ENCODE measurements around the gene RANBP3. TPM values are rescaled to one million over a fixed set of nuclear protein-coding genes. Genes with fewer than 3 reads are reported as not detected.

Gene RANBP3
- total RNA-seq, 2 experiments from 2014 or later: 74.3 to 87.5 TPM

- TF ChIP-seq, protein P1, sequence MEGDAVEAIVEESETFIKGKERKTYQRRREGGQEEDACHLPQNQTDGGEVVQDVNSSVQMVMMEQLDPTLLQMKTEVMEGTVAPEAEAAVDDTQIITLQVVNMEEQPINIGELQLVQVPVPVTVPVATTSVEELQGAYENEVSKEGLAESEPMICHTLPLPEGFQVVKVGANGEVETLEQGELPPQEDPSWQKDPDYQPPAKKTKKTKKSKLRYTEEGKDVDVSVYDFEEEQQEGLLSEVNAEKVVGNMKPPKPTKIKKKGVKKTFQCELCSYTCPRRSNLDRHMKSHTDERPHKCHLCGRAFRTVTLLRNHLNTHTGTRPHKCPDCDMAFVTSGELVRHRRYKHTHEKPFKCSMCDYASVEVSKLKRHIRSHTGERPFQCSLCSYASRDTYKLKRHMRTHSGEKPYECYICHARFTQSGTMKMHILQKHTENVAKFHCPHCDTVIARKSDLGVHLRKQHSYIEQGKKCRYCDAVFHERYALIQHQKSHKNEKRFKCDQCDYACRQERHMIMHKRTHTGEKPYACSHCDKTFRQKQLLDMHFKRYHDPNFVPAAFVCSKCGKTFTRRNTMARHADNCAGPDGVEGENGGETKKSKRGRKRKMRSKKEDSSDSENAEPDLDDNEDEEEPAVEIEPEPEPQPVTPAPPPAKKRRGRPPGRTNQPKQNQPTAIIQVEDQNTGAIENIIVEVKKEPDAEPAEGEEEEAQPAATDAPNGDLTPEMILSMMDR (IDR thresholded peaks at IDR 0.05): no peak
- intact Hi-C loops (cut with micrococcal nuclease): no loop called here
- DNase-seq: no peak
- Mint-ChIP-seq H3K36me3 (ENCODE audit: low read depth) (peaks cover 8% of the 10 kb centered on the region), H3K27ac (no peak overlapping the region), H3K9me3 (no peaks in the 10 kb centered on the region), H3K4me3 (no peak overlapping the region), H3K4me1 (ENCODE audit: low read depth) (peaks cover 41% of the 10 kb centered on the region), H3K27me3 (peaks cover 3% of the 10 kb centered on the region)
- CTCF ChIA-PET: interaction anchor here (0.9 to 8.5 kb wide), 6 partner anchors 15 to 181 kb away, joined by 3 to 91 read pairs (median 6); no protein-coding TSS in a partner anchor
- ATAC-seq: no peak
- POLR2A ChIA-PET: interaction anchor here (0.5 to 1.4 kb wide), 5 partner anchors 11 to 104 kb away, joined by 3 to 4 read pairs (median 3); partner anchors contain the start of gene NDUFA11
These were observed 6.7 kb upstream of the RANBP3 start for GRCh38 chr19:5984600-5984999.

DNA sequence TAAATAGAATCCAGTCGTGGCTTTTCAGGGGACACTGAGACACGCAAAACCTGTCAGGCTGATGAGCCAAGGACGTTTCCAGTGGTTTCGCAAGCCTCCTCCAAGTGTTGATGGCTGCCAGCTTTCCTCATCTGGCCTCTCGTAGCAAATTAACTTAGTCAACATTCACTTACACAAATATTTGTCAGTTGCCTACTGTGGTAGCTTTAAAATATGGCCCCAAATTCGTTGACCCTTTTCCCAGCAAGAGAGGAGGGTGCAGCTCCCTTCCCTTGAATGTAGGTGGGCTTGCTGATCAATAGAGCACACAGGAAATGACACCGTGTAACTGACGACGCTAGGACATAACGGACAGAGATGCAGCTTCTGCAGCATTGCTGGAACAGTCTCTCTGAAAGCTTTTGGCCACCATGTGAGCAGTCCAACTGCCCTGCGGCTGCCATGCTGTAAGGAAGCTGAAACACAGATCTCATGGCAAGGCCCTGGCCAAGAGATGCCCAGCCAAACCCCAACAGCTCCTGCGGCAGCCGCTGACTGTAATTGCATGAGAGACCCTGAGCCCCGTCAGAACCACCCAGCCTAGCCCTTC is 5.5 kb upstream of the RANBP3 start:
- ATAC-seq (no peak), DNase-seq (no peak)
- peaks cover 42% of the 10 kb centered on the region for H3K4me1 Mint-ChIP-seq (ENCODE audit: low read depth)
- POLR2A ChIA-PET: interaction anchor here (0.8 to 1.4 kb wide), 2 partner anchors 10 to 39 kb away, joined by 3 to 4 read pairs; no protein-coding TSS in a partner anchor
- peaks cover 13% of the 10 kb centered on the region for H3K36me3 Mint-ChIP-seq (ENCODE audit: low read depth)
- CTCF ChIA-PET: interaction anchor here (2.0 to 8.5 kb wide), 3 partner anchors 14 to 142 kb away, joined by 6 to 91 read pairs (median 76); no protein-coding TSS in a partner anchor
- TF ChIP-seq, protein P1 (IDR thresholded peaks at IDR 0.05): no peak
- H3K27ac Mint-ChIP-seq: peak overlapping the region; percentile 79
- H3K4me3 Mint-ChIP-seq: no peak overlapping the region
- H3K9me3 Mint-ChIP-seq: no peaks in the 10 kb centered on the region
- intact Hi-C loops (cut with micrococcal nuclease): no loop called here
- H3K27me3 Mint-ChIP-seq: peaks cover under 1% of the 10 kb centered on the region

DNA sequence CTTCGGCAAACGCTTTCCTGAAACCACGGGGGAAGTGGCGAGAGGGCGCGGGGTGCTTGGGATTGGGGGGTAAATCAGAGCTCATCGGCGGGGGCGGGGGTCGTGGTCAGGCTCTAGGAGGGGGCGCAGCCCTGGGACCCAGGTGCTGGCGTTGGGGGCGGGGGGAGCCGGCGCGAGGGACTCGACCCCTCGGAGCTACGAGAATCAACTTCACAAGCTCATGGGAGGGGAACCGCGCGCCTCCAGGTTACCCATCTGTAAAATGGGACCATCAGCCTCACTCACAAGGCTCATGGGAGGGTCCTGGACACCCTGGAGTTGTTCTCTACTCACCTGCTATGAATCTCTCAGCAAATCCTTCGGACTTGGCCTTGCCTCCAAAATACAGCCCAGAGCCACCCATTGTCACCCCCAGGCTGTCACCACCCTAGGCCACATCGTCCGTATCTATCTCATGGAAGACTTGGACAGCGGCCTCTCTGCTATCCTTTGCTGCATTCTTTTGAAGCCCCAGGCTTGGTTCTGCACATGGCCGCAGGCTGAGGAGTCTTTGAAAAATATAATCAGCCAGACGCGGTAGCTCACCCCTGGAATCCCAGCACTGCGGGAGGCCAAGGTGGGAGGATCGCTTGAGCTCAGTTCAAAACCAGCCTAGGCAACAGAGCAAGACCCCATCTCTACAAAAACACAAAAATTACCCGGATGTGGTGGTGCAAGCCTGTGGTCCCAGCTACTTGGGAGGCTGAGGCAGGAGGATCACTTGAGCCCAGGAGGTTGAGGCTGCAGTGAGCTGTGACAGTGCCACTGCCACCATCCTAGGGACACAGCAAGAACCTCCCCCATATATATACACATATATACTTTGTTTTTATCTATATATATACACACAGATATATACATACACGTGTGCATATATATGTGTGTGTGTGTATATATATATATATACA is 939 bp upstream of the RANBP3 start:
- H3K27ac Mint-ChIP-seq: peak overlapping the region; percentile 92
- H3K4me3 Mint-ChIP-seq: peak overlapping the region; percentile 95
- ATAC-seq: no peak

DNA sequence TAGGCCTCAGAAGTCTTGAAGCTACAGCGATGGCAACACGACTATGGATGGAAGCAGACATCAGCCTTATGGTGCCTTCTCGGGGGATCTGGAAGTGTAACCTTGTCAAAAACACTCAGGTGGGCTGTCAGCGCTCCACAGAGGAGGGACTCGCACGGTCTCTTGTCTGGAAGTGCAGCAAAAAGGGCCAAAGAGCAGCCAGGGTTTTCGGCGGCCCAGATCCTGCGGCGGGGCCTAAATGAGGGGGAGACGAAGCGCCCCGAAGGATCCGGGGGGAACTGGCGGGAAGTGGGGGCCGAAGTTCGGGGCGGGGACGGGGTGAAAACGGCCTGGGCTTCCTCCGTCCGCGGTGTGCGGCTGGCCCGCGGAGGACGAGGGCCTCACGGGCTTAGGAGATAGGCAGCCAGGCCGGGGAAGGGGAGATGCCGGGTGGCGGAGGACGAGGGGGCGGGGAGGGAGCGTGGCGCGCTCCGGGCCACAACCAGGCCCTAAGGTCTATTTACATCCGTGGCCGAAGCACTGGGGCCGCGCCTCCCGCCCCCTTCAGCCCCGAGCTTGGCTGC is 637 bp downstream of the RANBP3 start:
- H3K27me3 Mint-ChIP-seq: no peaks in the 10 kb centered on the region
- DNase-seq: peak; percentile 38
- peak overlapping the region; percentile 95 for H3K4me3 Mint-ChIP-seq
- H3K9me3 Mint-ChIP-seq: no peaks in the 10 kb centered on the region
- POLR2A ChIA-PET: interaction anchor here (0.6 to 4.1 kb wide), 8 partner anchors 9 to 71 kb away, joined by 3 to 24 read pairs (median 4); no protein-coding TSS in a partner anchor
- peak overlapping the region; percentile 91 for H3K27ac Mint-ChIP-seq
- peak; percentile 0 for ATAC-seq
- H3K36me3 Mint-ChIP-seq (ENCODE audit: low read depth): peaks cover 54% of the 10 kb centered on the region
- intact Hi-C loops (cut with micrococcal nuclease): loop anchor here (5.0 to 10.0 kb wide), 2 partner anchors 73 to 185 kb away; partner anchors contain the start of genes DUS3L, NDUFA11 and VMAC
- TF ChIP-seq, protein P1 (IDR thresholded peaks at IDR 0.05): no peak
- CTCF ChIA-PET: interaction anchor here (1.0 to 6.3 kb wide), 5 partner anchors 9 to 173 kb away, joined by 3 to 32 read pairs (median 29); partner anchors contain the start of gene NRTN
- H3K4me1 Mint-ChIP-seq (ENCODE audit: low read depth): peaks cover 55% of the 10 kb centered on the region

More for the DNA sequence above, 939 bp upstream of the RANBP3 start:
- ChIA-PET CTCF (interaction anchor here (1.0 to 6.3 kb wide), 9 partner anchors 8 to 175 kb away, joined by 3 to 32 read pairs (median 5); partner anchors contain the start of gene NRTN), POLR2A (interaction anchor here (0.7 to 4.1 kb wide), 13 partner anchors 9 to 88 kb away, joined by 3 to 24 read pairs (median 4); partner anchors contain the start of gene NDUFA11)
- peaks cover 46% of the 10 kb centered on the region for H3K36me3 Mint-ChIP-seq (ENCODE audit: low read depth)
- intact Hi-C loops (cut with micrococcal nuclease): loop anchor here (5.0 to 10.0 kb wide), 2 partner anchors 74 to 187 kb away; partner anchors contain the start of genes DUS3L, NDUFA11 and VMAC
- peak; percentile 38 for DNase-seq
- peaks cover 54% of the 10 kb centered on the region for H3K4me1 Mint-ChIP-seq (ENCODE audit: low read depth)
- no peaks in the 10 kb centered on the region for H3K27me3 Mint-ChIP-seq
- TF ChIP-seq, protein P1 (IDR thresholded peaks at IDR 0.05): no peak
- no peaks in the 10 kb centered on the region for H3K9me3 Mint-ChIP-seq
